IMR-90 (cell line): ENCODE data around the gene ATPAF1. TPM values are rescaled to one million over a fixed set of nuclear protein-coding genes. Genes with fewer than 3 reads are reported as not detected.

Experiments used
- ATAC-seq: fragments of 200-7000 bp; cut with Tn5 transposase; 2 replicates; pipeline ENCODE4 v1.9.1; 2020; ENCODE audit warnings: low read depth, mild to moderate bottlenecking, moderate library complexity
- BruUV-seq: library from RNA; stranded (reverse); fragments of 400-500 nt; replicated peaks from 2 replicates; lab custom pipeline; 2021; lab: Mats Ljungman, UMichigan
- CTCF ChIA-PET: fragments of 300-600 bp; formaldehyde crosslinking; extraction: SDS; loops from one replicate; lab custom pipeline; 2021; ENCODE audit warnings: antibody characterized with exemption; lab: Yijun Ruan, JAX
- POLR2A ChIA-PET: fragments of 300-600 bp; sonication (Branson Sonifier 250); formaldehyde crosslinking; loops from one replicate; lab custom pipeline; 2022; ENCODE audit warnings: antibody characterized with exemption; ENCODE audit not compliant: unreplicated experiment; lab: Charles Lee
- DNase-seq: peaks from one replicate; pipeline ENCODE4 v3.0.0; 2013
- H2AFZ ChIP-seq: replicated peaks from 2 replicates; pipeline ENCODE3; 2013; ENCODE audit warnings: low read length, mild to moderate bottlenecking; ENCODE audit not compliant: poor library complexity
- H2AK5ac ChIP-seq: 2 replicates; pipeline ENCODE4 v1.6.1; 2013; ENCODE audit warnings: low read depth, low read length, inconsistent platforms
- H2AK9ac ChIP-seq: replicated peaks from 2 replicates; pipeline ENCODE3; 2013; ENCODE audit warnings: mild to moderate bottlenecking, low read depth, low read length, moderate library complexity; ENCODE audit not compliant: poor library complexity
- H2BK120ac ChIP-seq: 2 replicates; pipeline ENCODE4 v1.6.1; 2013; ENCODE audit warnings: low read depth, low read length, inconsistent platforms
- H2BK15ac ChIP-seq: 3 replicates; pipeline ENCODE4 v1.6.1; 2013; ENCODE audit warnings: low read depth, low read length, inconsistent platforms
- H2BK20ac ChIP-seq: 2 replicates; pipeline ENCODE4 v1.6.1; 2013; ENCODE audit warnings: low read depth, mild to moderate bottlenecking, inconsistent platforms, low read length, moderate library complexity
- H2BK5ac ChIP-seq: 2 replicates; pipeline ENCODE4 v1.6.1; 2013; ENCODE audit warnings: mild to moderate bottlenecking, low read depth, low read length, inconsistent platforms; ENCODE audit not compliant: poor library complexity, severe bottlenecking
- H3K14ac ChIP-seq: replicated peaks from 2 replicates; pipeline ENCODE4 v1.6.1; 2013; ENCODE audit warnings: low read depth, low read length, inconsistent platforms
- H3K18ac ChIP-seq: 2 replicates; pipeline ENCODE4 v1.6.1; 2013; ENCODE audit warnings: low read depth, low read length, control low read depth
- H3K23ac ChIP-seq: 2 replicates; pipeline ENCODE4 v1.6.1; 2013; ENCODE audit warnings: low read depth, low read length, inconsistent platforms
- H3K27ac ChIP-seq: 2 replicates; pipeline ENCODE4 v1.5.1; 2013; ENCODE audit warnings: mild to moderate bottlenecking, control low read depth, low read length; ENCODE audit not compliant: insufficient read depth
- H3K27me3 ChIP-seq: 2 replicates; pipeline ENCODE4 v1.6.1; 2013; ENCODE audit warnings: low read length; ENCODE audit not compliant: control insufficient read depth, insufficient read depth
- H3K36me3 ChIP-seq: 2 replicates; pipeline ENCODE4 v1.6.1; 2013; ENCODE audit warnings: low read length, mixed read lengths; ENCODE audit not compliant: control insufficient read depth, insufficient read depth
- H3K4ac ChIP-seq: 2 replicates; pipeline ENCODE4 v1.6.1; 2013; ENCODE audit warnings: low read depth, low read length, inconsistent platforms
- H3K4me1 ChIP-seq: 2 replicates; pipeline ENCODE4 v1.6.1; 2013; ENCODE audit warnings: low read length, mixed read lengths; ENCODE audit not compliant: control insufficient read depth, insufficient read depth
- H3K4me2 ChIP-seq: 2 replicates; pipeline ENCODE4 v1.6.1; 2013; ENCODE audit warnings: low read depth, mild to moderate bottlenecking, control low read depth, low read length, moderate library complexity
- H3K4me3 ChIP-seq: 2 replicates; pipeline ENCODE4 v1.5.1; 2013; ENCODE audit warnings: low read depth, mild to moderate bottlenecking, control low read depth, low read length, moderate library complexity; ENCODE audit not compliant: insufficient read depth
- H3K56ac ChIP-seq: 2 replicates; pipeline ENCODE4 v1.6.1; 2013; ENCODE audit warnings: low read length, inconsistent platforms; ENCODE audit not compliant: insufficient read depth; ENCODE audit errors: extremely low read depth
- H3K79me1 ChIP-seq, 2 experiments: 2 replicates each; pipeline ENCODE4 v1.6.1; 2013; ENCODE audit warnings: low read length in 2 of 2, inconsistent platforms in 1 of 2, low read depth in 1 of 2
- H3K9ac ChIP-seq: 2 replicates; pipeline ENCODE4 v1.6.1; 2013; ENCODE audit warnings: low read depth, low read length, control low read depth
- H3K9me1 ChIP-seq: 2 replicates; pipeline ENCODE4 v1.6.1; 2013; ENCODE audit warnings: low read length, inconsistent platforms; ENCODE audit not compliant: insufficient read depth
- H3K9me3 ChIP-seq: 2 replicates; pipeline ENCODE4 v1.6.1; 2013; ENCODE audit warnings: low read length; ENCODE audit not compliant: control insufficient read depth, insufficient read depth
- H4K20me1 ChIP-seq: 2 replicates; pipeline ENCODE4 v1.6.1; 2013; ENCODE audit warnings: low read length, inconsistent platforms; ENCODE audit not compliant: insufficient read depth
- H4K5ac ChIP-seq: 2 replicates; pipeline ENCODE4 v1.6.1; 2013; ENCODE audit warnings: mild to moderate bottlenecking, low read depth, low read length, control low read depth
- H4K8ac ChIP-seq, 2 experiments: 2 replicates each; pipeline ENCODE4 v1.6.1; 2013; ENCODE audit warnings: low read depth in 2 of 2, low read length in 2 of 2, control low read depth in 1 of 2, inconsistent platforms in 1 of 2
- H4K91ac ChIP-seq: 2 replicates; pipeline ENCODE4 v1.6.1; 2013; ENCODE audit warnings: low read depth, low read length, inconsistent platforms; ENCODE audit not compliant: insufficient read depth
- BHLHE40 ChIP-seq: fragments of 150-350 bp; IDR thresholded peaks from 2 replicates; pipeline ENCODE4 v1.6.1; 2016; ENCODE audit warnings: mild to moderate bottlenecking, low read depth, low read length
- FOS ChIP-seq: fragments of 150-350 bp; IDR thresholded peaks from 2 replicates; pipeline ENCODE4 v1.6.1; 2016; ENCODE audit warnings: low read depth, low read length
- MAFK ChIP-seq: IDR thresholded peaks from 2 replicates; pipeline ENCODE4 v1.6.1; 2012; ENCODE audit warnings: low read depth, low read length, improper control_type of control experiment
- MXI1 ChIP-seq: IDR thresholded peaks from 2 replicates; pipeline ENCODE4 v1.6.1; 2012; ENCODE audit warnings: low read depth, mild to moderate bottlenecking, low read length, moderate library complexity, borderline replicate concordance
- WGBS, 2 experiments: methylation state at CpG; one replicate each; pipeline versions ENCODE4 v1.1.5 to v1.1.7; 2013; ENCODE audit warnings: missing lambda C conversion rate in 2 of 2; ENCODE audit not compliant: insufficient read length in 1 of 2; ENCODE audit errors: extremely low coverage in 2 of 2; 5-methylcytosine and 5-hydroxymethylcytosine counted together
- dilution Hi-C: fragments of 300-500 bp; cut with HindIII; formaldehyde crosslinking; loops from one replicate; pipeline ENCODE4 v1.14.3; 2018; ENCODE audit warnings: low sequenced_read_pairs; ENCODE audit not compliant: unreplicated experiment
- in situ Hi-C: fragments of 300-500 bp; cut with MboI; formaldehyde crosslinking; loops from 3 replicates; pipeline ENCODE4 v1.14.3; 2019; ENCODE audit warnings: low sequenced_read_pairs, inconsistent platforms, mixed read lengths
- intact Hi-C: fragments of 100-400 bp; cut with micrococcal nuclease; formaldehyde crosslinking; loops from 2 replicates; pipeline ENCODE4 v1.10.0; 2022
- polyA plus RNA-seq, 3 experiments: library from polyadenylated mRNA; depleted of rRNA; stranded (reverse); fragments of >200 nt; gene quantifications; 2 replicates each; pipeline ENCODE4 v1.2.3, GENCODE V29; 2012; ENCODE audit warnings: low replicate concordance in 1 of 3
- total RNA-seq: library from RNA; depleted of rRNA; stranded (reverse); fragments of >200 nt; gene quantifications from 2 replicates; pipeline ENCODE4 v1.2.3, GENCODE V29; 2012
- TF ChIP-seq, protein P1 (sequence below): fragments of 150-350 bp; IDR thresholded peaks from 2 replicates; pipeline ENCODE4 v1.6.1; 2016; ENCODE audit warnings: low read depth, mild to moderate bottlenecking, low read length, moderate library complexity, borderline replicate concordance
- TF ChIP-seq, protein P2 (sequence below): conservative IDR thresholded peaks from 2 replicates; pipeline ENCODE4 v1.5.1; 2012; ENCODE audit warnings: mild to moderate bottlenecking, low read depth, low read length, improper control_type of control experiment
- TF ChIP-seq, protein P3 (sequence below): fragments of 150-350 bp; IDR thresholded peaks from 2 replicates; pipeline ENCODE4 v1.6.1; 2017; ENCODE audit warnings: mild to moderate bottlenecking, antibody characterized with exemption, low read length, low read depth

The ATPAF1 gene
- total and polyA plus RNA-seq, 2 of the 4 experiments (the other 2 are of a cell fraction), result 55.5 to 80.3 TPM

DNA sequence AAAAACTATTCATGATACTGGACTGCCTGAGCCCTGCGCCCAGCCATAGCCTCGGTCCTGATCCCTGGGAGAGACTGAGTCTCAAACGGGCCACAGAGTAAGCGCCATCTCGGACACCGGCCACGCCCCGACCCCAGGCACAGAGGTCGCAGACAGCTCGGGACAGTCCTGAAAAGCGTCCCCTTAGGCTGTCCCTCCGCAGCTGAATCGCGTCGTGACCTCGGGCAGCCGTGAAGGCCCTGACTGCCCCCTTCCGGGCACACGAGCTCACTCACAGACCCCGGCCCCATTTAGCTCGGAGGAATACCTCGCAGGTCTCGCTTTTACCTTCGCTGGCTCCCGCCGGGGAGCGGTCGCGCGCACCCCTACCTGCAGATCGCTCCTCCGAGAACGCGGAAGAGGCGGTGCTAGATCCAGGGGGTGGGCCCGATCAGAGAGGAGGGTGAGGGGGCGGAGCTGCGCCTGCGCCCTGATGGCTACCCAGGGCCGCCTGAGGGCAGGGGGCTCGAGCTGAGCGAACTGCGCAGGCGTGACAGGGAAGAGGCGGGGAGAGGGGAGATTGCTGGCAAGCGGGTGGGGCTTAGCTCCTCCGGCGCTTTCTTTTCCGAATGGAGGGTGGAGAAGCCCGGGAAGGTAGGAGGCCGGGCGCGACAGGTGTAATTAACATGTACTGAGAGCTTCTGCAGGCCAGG lies 64.2 kb downstream of the ATPAF1 start, which contains the start of gene MKNK1 (continued):
- TF ChIP-seq, protein P1, sequence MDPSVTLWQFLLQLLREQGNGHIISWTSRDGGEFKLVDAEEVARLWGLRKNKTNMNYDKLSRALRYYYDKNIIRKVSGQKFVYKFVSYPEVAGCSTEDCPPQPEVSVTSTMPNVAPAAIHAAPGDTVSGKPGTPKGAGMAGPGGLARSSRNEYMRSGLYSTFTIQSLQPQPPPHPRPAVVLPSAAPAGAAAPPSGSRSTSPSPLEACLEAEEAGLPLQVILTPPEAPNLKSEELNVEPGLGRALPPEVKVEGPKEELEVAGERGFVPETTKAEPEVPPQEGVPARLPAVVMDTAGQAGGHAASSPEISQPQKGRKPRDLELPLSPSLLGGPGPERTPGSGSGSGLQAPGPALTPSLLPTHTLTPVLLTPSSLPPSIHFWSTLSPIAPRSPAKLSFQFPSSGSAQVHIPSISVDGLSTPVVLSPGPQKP, result no peak

DNA sequence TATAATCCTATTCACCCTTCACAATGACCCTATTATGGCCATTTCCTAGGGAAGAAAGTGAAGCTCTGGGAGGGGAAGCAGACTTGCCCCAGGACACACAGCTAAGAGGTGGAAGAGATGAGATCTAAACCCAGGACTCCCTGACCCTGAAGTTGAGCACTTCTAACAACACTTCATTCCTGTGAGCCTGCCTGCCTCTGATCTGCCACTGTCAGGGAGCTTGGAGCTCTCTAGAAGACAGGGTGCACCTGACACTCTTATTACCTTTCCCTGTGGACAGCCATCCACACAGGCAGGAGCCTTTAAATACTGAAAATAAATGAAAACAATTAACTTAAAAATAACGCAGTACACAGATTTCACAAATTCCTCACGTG lies 64.7 kb downstream of the ATPAF1 start:
- peaks cover 20% of the 10 kb centered on the region for H3K9me1 ChIP-seq
- peak overlapping the region; percentile 46 for H3K4ac ChIP-seq
- H3K27me3 ChIP-seq, result no peaks in the 10 kb centered on the region
- 0% methylated on average over 2 of the region's 2 CpGs; no CpG with 5 or more reads in 1 of the 2 experiments for WGBS, 2 experiments
- ATAC-seq (peak; percentile 2), DNase-seq (no peak)
- peak overlapping the region; percentile 93 for H3K4me2 ChIP-seq
- H2AK5ac ChIP-seq, result peak overlapping the region; percentile 54; the same call in 1 of the 2 replicates
- H3K9ac ChIP-seq, result peak overlapping the region; percentile 76
- dilution Hi-C loops (no loop called here), in situ Hi-C loops (no loop called here), intact Hi-C loops (loop anchor here (5.0 kb wide), 1 partner anchor 114 kb away; the partner anchor contains the start of gene EFCAB14)
- H2BK5ac ChIP-seq, result no peak overlapping the region
- peak overlapping the region; percentile 39 to 74; a peak in 2 of 4 replicates for H4K8ac ChIP-seq
- H3K4me1 ChIP-seq, result peaks cover 12% of the 10 kb centered on the region
- peak overlapping the region; percentile 98 for H2AFZ ChIP-seq
- H3K4me3 ChIP-seq, result peak overlapping the region; percentile 92
- H2AK9ac ChIP-seq, result peak overlapping the region; percentile 35
- H3K9me3 ChIP-seq, result no peaks in the 10 kb centered on the region
- no peak overlapping the region for H2BK20ac ChIP-seq
- H3K27ac ChIP-seq, result no peak overlapping the region
- peaks cover 27 to 54% of the 10 kb centered on the region in 2 experiments for H3K79me1 ChIP-seq
- TF ChIP-seq MXI1, result no peak
- no peak for TF ChIP-seq FOS
- no peak for TF ChIP-seq MAFK
- TF ChIP-seq, protein P2, sequence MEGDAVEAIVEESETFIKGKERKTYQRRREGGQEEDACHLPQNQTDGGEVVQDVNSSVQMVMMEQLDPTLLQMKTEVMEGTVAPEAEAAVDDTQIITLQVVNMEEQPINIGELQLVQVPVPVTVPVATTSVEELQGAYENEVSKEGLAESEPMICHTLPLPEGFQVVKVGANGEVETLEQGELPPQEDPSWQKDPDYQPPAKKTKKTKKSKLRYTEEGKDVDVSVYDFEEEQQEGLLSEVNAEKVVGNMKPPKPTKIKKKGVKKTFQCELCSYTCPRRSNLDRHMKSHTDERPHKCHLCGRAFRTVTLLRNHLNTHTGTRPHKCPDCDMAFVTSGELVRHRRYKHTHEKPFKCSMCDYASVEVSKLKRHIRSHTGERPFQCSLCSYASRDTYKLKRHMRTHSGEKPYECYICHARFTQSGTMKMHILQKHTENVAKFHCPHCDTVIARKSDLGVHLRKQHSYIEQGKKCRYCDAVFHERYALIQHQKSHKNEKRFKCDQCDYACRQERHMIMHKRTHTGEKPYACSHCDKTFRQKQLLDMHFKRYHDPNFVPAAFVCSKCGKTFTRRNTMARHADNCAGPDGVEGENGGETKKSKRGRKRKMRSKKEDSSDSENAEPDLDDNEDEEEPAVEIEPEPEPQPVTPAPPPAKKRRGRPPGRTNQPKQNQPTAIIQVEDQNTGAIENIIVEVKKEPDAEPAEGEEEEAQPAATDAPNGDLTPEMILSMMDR, result no peak
- no peak for TF ChIP-seq BHLHE40
- TF ChIP-seq, protein P3, sequence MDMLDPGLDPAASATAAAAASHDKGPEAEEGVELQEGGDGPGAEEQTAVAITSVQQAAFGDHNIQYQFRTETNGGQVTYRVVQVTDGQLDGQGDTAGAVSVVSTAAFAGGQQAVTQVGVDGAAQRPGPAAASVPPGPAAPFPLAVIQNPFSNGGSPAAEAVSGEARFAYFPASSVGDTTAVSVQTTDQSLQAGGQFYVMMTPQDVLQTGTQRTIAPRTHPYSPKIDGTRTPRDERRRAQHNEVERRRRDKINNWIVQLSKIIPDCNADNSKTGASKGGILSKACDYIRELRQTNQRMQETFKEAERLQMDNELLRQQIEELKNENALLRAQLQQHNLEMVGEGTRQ, result no peak
- ChIA-PET POLR2A (interaction anchor here (1.2 kb wide), 1 partner anchor 11 kb away, joined by 4 read pairs; no protein-coding TSS in a partner anchor), CTCF (interaction anchor here (1.6 kb wide), 1 partner anchor 8 kb away, joined by 8 read pairs; no protein-coding TSS in a partner anchor)
- H3K56ac ChIP-seq, result 0 out of 2 replicates have a peak overlapping the region, but pooled peaks have one; percentile 47
- no peak overlapping the region for H3K18ac ChIP-seq
- peaks cover 7% of the 10 kb centered on the region for H3K36me3 ChIP-seq
- H4K20me1 ChIP-seq, result peaks cover 15% of the 10 kb centered on the region; the same call in 1 of the 2 replicates
- peak overlapping the region; percentile 72; the same call in 1 of the 2 replicates for H3K14ac ChIP-seq
- H2BK15ac ChIP-seq, result no peak overlapping the region
- H3K23ac ChIP-seq, result peak overlapping the region; percentile 76; the same call in 1 of the 2 replicates
- no peak overlapping the region for H4K91ac ChIP-seq
- H2BK120ac ChIP-seq, result no peak overlapping the region
- H4K5ac ChIP-seq, result no peak overlapping the region
- BruUV-seq, result no TSS peak
